DOHH2 (cell line): Measurements from ENCODE around the gene AGMAT.

ENCODE experiments used
- H3F3A ChIP-seq: fragments of 200-600 bp; sonication (generic), shearing (Covaris generic); 2 replicates; pipeline ENCODE4 v1.6.0; 2016; ENCODE audit warnings: antibody characterized with exemption, mild to moderate bottlenecking; ENCODE audit not compliant: control insufficient read depth, insufficient read depth
- H3K27ac ChIP-seq: fragments of 200-600 bp; sonication (generic); 2 replicates; pipeline ENCODE4 v1.5.1; 2014; ENCODE audit warnings: low read depth, mild to moderate bottlenecking, low read length, moderate library complexity
- H3K27me3 ChIP-seq: fragments of 200-600 bp; sonication (generic); 2 replicates; pipeline ENCODE4 v1.6.1; 2014; ENCODE audit warnings: mild to moderate bottlenecking, low read length, mixed read lengths; ENCODE audit not compliant: control insufficient read depth
- H3K36me3 ChIP-seq: fragments of 200-600 bp; sonication (generic); 2 replicates; pipeline ENCODE4 v1.6.1; 2014; ENCODE audit warnings: mild to moderate bottlenecking, low read length, moderate library complexity, mixed read lengths; ENCODE audit not compliant: control insufficient read depth
- H3K4me1 ChIP-seq: fragments of 200-600 bp; sonication (generic); 2 replicates; pipeline ENCODE4 v1.6.1; 2014; ENCODE audit warnings: mild to moderate bottlenecking, low read length, mixed read lengths; ENCODE audit not compliant: control insufficient read depth
- H3K4me2 ChIP-seq: fragments of 200-600 bp; sonication (generic); 2 replicates; pipeline ENCODE4 v1.6.0; 2014; ENCODE audit warnings: mild to moderate bottlenecking, low read length, moderate library complexity
- H3K4me3 ChIP-seq: fragments of 200-600 bp; sonication (generic); 2 replicates; pipeline ENCODE4 v1.5.1; 2014; ENCODE audit warnings: mild to moderate bottlenecking, low read length, mixed read lengths
- H3K79me2 ChIP-seq: fragments of 200-600 bp; sonication (generic); 2 replicates; pipeline ENCODE4 v1.6.1; 2014; ENCODE audit warnings: mild to moderate bottlenecking, low read length, mixed read lengths; ENCODE audit not compliant: control insufficient read depth
- H3K9me2 ChIP-seq: fragments of 200-600 bp; sonication (generic); replicated peaks from 2 replicates; pipeline ENCODE4 v1.6.1; 2014; ENCODE audit warnings: mild to moderate bottlenecking, low read length, mixed read lengths; ENCODE audit not compliant: control insufficient read depth
- H3K9me3 ChIP-seq: fragments of 200-600 bp; sonication (generic); 2 replicates; pipeline ENCODE4 v1.6.1; 2014; ENCODE audit warnings: antibody characterized with exemption, low read length, mixed read lengths; ENCODE audit not compliant: control insufficient read depth, insufficient read depth
- H4K20me1 ChIP-seq: fragments of 200-600 bp; sonication (generic); 2 replicates; pipeline ENCODE4 v1.6.0; 2014; ENCODE audit warnings: low read depth, mild to moderate bottlenecking, antibody characterized with exemption, low read length, moderate library complexity; ENCODE audit not compliant: control insufficient read depth, insufficient read depth
- EZH2phosphoT487 ChIP-seq: fragments of 200-600 bp; sonication (generic); IDR thresholded peaks from 2 replicates; pipeline ENCODE4 v1.6.1; 2017; ENCODE audit warnings: borderline replicate concordance, mild to moderate bottlenecking, antibody characterized with exemption, low read length, moderate library complexity, mixed read lengths
- TF ChIP-seq, protein P1 (sequence below): fragments of 200-600 bp; sonication (generic); IDR thresholded peaks from one replicate; pipeline ENCODE4 v1.5.1; 2014; ENCODE audit warnings: antibody characterized with exemption, mild to moderate bottlenecking, low read depth, low read length; ENCODE audit not compliant: poor library complexity, severe bottlenecking

Gene AGMAT

DNA sequence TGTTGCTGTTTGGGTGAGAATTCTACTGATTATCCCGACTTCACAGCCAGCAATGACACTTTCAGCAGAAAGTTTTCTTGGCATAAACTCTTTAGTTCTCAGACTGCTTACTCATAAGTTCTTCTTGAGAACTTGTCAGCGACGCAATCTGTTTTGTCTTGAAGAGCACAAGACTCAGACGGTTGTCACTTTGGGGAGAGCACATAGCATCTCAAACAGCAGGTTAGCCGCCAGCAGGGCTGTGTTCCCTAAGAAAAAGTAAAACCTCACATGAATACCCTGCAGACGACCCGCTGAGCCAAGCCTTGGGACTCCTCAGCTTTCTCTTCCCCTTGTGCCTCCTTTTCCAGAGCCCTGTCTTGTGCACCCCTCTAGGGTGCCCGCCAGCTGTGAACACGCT is 11.4 kb downstream of the AGMAT start:
- no peaks in the 10 kb centered on the region for H3K27me3 ChIP-seq
- H3K4me3 ChIP-seq: no peak overlapping the region
- no peaks in the 10 kb centered on the region for H3K9me2 ChIP-seq
- TF ChIP-seq EZH2phosphoT487: no peak
- TF ChIP-seq, protein P1, sequence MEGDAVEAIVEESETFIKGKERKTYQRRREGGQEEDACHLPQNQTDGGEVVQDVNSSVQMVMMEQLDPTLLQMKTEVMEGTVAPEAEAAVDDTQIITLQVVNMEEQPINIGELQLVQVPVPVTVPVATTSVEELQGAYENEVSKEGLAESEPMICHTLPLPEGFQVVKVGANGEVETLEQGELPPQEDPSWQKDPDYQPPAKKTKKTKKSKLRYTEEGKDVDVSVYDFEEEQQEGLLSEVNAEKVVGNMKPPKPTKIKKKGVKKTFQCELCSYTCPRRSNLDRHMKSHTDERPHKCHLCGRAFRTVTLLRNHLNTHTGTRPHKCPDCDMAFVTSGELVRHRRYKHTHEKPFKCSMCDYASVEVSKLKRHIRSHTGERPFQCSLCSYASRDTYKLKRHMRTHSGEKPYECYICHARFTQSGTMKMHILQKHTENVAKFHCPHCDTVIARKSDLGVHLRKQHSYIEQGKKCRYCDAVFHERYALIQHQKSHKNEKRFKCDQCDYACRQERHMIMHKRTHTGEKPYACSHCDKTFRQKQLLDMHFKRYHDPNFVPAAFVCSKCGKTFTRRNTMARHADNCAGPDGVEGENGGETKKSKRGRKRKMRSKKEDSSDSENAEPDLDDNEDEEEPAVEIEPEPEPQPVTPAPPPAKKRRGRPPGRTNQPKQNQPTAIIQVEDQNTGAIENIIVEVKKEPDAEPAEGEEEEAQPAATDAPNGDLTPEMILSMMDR: no peak
- peaks cover 18% of the 10 kb centered on the region for H3K36me3 ChIP-seq
- no peaks in the 10 kb centered on the region for H3K9me3 ChIP-seq
- H3K79me2 ChIP-seq: no peaks in the 10 kb centered on the region
- H4K20me1 ChIP-seq: no peaks in the 10 kb centered on the region
- peaks cover 19% of the 10 kb centered on the region for H3F3A ChIP-seq
- no peak overlapping the region for H3K27ac ChIP-seq
- no peak overlapping the region for H3K4me2 ChIP-seq
- peaks cover 28% of the 10 kb centered on the region for H3K4me1 ChIP-seq

DNA sequence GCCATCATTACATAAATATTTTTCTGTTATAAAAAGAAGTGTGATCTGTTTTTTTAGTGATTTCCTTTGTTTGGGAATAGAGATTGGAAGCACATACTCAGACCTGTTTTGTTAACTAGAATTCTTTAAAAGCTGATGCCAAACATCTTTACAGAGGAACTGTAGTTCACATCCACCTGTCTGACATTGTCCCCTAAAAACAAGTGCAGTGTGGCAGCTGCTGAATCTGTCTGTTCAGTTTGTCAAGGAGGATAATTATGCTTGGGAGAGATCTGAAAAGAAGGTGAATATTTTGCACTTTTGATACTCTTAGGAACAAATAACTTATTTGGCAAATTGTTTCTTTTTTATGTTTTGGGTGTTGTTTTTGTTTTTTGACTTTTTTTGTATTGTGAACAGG is 13.6 kb downstream of the AGMAT start:
- H3K27ac ChIP-seq: peak overlapping the region; percentile 66
- H3K79me2 ChIP-seq: no peaks in the 10 kb centered on the region
- peaks cover 33% of the 10 kb centered on the region for H3K36me3 ChIP-seq
- no peaks in the 10 kb centered on the region for H3K9me3 ChIP-seq
- H3F3A ChIP-seq: peaks cover 19% of the 10 kb centered on the region
- H3K4me2 ChIP-seq: peak overlapping the region; percentile 38
- H3K4me3 ChIP-seq: peak overlapping the region; percentile 4; the same call in 1 of the 2 replicates
- no peaks in the 10 kb centered on the region for H3K27me3 ChIP-seq
- peaks cover 28% of the 10 kb centered on the region for H3K4me1 ChIP-seq
- TF ChIP-seq, protein P1: no peak
- no peak for TF ChIP-seq EZH2phosphoT487
- no peaks in the 10 kb centered on the region for H4K20me1 ChIP-seq
- no peaks in the 10 kb centered on the region for H3K9me2 ChIP-seq

DNA sequence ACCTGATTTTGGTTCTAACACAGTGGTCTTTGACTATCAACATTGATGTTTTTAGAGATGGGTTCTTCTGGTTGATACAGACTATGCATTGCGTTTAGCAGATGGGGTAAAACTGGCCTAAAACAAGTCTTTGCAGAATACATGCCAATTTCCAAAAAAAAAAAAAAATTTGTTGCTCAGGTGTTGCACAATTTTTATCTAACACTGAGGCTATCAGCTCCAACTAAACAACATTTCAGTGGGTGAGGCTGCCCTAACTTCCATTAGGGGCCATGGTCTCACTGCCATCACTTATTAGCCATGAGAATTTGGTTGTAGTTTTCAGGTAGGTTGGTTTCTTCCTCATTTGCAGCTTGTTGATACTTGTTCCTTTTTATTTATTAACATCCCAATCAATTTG is 14.0 kb downstream of the AGMAT start:
- Histone ChIP-seq H3K36me3 (peaks cover 38% of the 10 kb centered on the region), H3K4me2 (no peak overlapping the region), H3K79me2 (no peaks in the 10 kb centered on the region), H3K27ac (peak overlapping the region; percentile 66), H3K9me3 (no peaks in the 10 kb centered on the region), H3K27me3 (no peaks in the 10 kb centered on the region), H3K4me1 (peaks cover 28% of the 10 kb centered on the region), H3F3A (peaks cover 19% of the 10 kb centered on the region), H3K4me3 (no peak overlapping the region), H3K9me2 (no peaks in the 10 kb centered on the region), H4K20me1 (no peaks in the 10 kb centered on the region)
- TF ChIP-seq, protein P1: no peak
- TF ChIP-seq EZH2phosphoT487: no peak
